SW 1271 (cell line): ENCODE data around the gene MYO3B.
"Not testable (repeated sequence)": the region's sequence is repeated elsewhere in the genome, so short reads cannot be mapped to it uniquely, and the experiment has no call there.

ENCODE experiments used
- DNase-seq, 2 experiments: peaks; one replicate each; lab custom pipeline; 2025; lab: John Stamatoyannopoulos, UW

Gene MYO3B

DNA sequence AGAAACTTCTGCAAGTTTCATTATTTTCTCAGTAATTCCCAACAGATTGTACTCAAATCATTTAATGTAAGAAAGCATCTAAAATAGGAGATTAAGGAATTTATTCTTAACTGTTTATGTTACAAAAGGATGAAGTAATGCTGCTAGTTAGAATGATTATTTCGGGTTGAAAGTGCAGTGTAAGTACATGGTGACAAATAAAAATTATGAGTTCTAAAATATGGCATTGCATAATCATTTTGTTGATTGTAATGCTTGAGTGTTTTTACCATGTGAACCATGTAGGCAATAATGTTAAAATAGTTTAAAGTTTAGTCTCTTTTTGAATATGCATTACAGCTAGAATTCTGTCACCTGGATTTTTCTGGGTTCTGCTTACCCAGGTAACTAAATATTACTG is 388.2 kb downstream of the MYO3B start:
- DNase-seq, result no peak

DNA sequence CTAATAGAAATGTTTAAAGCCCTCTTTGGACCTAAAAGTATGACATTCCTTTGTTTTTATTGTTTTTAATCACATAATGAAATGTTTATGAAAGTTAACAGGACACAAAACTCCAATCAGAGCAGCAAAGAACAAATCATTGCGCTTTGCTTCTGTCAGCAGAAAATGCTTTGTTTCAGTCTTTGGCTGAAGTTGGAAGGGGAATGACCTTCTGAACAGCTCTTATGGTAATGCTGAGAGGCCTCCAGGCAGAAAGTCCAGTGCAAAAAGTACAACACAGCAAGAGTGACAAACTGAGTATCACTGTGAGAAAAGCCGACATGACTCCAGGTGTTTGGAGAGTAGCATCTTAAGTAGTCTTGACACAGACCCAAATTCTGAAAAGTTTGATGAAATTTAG is 389.5 kb downstream of the MYO3B start:
- DNase-seq, result no peak

DNA sequence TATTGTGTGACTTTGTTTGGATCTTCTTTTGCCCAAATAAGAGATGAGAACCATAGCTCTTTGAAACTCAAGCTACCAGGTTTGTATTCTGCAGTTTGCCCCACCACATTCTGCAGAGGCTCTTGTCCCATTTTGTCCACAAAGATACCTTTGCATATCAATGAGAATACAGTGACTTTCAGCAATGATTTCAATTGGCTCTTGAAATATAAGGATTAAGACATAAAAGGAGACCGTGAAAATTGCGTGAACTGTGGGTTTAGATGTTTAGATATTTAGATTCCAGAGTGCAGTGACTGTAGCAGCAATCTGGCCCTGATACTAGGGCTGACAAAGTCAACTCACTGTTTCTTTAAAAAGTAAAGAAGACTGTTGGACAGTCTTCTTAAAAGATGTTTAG is 390.6 kb downstream of the MYO3B start:
- DNase-seq, result no peak

DNA sequence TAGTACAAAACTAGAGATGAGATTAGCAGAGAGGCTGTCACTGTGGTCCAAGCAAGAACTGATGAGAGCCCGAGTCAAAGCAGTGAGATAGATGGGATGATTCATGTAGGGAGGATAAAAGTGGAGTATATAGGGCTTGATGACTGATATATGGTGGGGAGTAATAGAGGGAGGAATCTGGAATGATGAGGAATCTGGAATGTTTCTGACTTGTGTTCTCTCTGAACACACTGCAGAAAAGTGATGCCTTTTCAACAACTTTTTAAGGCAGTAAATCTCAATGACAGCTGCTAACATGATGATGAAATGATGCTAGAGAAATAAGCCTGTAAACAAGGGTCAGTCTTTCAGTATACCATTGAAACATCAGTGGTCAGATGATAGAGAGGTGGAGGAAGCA is 393.7 kb downstream of the MYO3B start:
- no peak for DNase-seq

DNA sequence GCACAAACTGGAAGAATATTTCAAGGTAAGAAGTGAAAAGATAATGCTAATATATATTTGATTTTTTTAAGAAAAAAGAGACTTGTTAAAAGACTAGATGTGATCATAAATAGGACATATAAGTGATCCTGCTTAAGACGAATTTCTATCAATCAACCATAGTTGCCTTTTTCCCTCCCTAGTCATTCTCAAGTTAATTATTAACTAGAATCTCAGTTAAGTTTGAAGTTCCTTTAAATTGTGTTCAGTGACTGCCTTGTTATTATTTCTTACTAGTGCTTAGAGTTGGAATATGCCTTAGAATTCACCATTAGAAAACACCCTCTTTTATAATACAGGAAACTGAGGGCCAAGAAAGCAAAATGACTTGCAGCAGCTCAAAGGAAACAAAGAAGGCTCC is 395.7 kb downstream of the MYO3B start:
- DNase-seq, result no peak

DNA sequence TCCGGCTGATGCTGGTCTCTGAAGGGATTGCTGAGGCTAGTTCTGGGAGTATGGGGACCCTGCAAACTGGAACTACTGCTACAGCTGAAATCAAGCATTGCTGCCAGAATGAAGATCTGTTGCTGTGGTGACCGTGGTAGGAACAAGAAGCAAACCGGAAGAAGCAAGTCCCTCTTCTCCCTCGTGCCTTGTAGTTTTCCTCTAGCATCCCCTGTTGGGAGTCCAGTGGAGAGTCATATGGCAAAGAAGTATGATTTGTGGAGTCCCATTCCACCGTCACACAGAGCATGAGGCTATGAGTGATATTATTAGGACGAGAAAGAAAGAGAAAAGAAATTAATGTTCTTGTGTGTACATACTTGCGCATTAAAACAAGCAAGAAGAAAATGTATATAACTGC is 398.3 kb downstream of the MYO3B start:
- no peak for DNase-seq

DNA sequence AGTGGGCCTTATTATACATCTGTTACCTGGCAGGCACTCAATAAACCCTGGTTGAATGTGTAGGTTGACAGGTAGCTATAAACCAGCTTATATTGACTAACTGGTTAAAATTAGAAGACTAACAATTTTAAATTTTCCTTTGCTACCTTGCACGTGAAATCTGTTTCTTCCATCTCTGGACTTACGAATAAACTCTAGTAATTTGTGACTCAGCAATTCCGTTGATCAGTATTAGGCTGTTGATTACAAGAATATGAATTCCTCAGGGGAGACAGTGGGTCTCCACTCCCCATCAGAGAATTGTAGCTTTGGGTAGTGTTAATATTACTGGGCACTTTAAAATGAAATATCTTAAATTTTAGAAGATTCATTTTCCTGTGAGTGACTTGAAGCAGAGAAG is 399.4 kb downstream of the MYO3B start:
- no peak for DNase-seq

DNA sequence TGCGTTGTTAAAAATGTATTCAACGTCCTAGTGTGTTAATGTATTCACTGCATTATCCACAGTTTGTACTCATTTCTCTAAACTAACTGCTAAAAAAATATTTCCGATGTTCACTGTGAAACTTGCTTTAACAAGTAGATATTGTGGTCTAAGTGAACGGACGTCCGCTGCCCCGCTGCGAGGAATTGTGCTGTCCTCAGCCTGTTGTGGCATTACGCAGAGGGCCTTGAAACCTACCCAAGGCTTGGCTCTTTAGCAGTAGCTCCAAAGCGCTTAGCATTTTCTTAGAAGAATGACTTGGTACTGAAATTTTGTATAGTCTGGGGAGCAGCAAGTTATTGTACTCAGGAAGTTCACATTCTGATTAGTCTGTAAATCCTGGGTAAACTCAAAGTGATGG is 400.7 kb downstream of the MYO3B start:
- DNase-seq, result no peak

DNA sequence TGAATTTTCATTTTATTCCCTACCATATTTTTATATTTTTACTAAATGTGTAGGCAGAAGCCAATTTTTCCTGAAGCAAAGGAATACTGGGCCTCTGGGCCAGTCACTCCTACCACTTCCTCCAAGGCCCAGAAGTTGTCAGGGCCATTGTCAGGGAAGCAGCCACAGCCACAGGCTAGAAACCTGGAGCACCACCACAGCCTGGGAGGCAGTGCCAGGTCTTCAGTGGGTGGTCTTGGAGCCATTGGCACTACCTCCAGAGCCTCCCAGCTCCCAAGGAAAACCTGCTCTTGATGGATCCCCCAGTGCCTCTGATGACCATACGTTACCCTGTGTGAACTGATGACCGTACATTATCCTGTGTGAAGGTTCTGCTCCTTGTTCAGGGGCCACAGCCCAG is 401.6 kb downstream of the MYO3B start:
- DNase-seq, result no peak

DNA sequence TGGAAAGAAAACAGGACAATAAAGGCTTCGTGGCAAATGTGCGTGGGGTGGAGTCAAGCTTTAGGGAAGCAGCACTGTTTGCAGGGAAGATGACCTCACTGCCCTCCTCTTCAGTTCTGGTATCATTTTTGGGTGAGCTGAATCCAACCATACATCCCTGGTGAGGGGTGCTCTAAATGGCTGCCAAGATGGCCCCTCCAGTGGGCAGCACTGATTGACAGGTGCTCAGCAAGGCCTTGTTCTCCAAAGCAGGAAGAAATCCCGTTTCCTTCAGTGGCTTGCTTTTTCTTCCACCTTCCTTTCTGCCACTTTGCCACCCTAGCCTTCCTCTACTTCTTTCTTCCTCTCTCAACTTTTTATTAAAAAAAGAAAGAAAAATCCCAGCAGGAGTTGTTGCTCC is 404.4 kb downstream of the MYO3B start:
- DNase-seq, result no peak

DNA sequence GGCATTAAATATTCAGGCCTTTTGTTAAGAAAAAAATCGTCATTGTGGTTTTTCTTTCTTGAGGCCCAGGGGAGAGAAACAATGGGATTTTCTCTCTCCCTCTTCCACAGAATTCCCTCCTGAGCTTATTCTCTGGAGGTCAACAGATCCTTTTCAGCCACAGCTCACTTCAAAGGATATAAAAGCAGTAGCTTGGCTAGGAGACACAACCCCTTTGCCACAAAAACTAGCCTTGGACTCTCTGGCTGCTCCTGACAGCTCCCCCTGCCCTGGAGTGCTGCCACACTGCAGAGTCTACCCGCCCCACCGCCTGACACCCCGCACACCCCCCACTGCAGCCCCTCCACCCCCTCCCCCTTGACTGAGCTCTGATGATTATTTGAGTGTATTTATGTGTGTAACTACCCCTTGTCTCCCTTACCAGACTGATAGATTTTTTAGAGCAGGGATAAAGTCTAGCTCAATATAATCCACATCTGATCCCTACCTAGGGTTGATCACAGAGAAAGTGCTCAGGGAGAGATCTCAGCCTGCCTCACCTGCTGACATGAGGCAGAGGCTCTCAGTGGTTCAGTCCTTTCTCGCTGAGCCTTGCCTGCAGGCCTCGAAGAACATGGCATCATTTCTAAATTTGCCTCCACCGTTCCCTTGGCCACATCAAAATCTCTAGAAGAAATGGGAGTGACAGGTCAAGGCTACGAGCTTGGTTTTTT is 405.0 kb downstream of the MYO3B start:
- no peak for DNase-seq

DNA sequence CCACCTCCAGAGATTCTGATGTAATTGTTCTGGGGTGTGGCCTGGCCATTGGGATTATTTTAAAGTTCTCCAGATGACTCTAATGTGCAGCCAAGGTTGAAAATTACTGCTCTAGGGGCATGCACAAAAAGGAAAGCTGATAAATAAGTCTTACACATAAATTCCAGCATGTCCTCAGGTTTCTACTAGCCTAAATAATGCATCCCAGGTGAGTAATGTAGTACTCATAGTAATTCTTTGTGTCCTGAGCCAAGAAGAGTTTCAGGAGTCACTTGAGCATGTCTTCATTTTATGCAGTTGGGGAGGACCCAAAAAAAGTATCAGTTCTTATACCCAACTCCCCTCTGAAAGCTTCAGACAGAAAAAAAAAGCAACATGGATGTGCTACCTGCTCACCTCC is 407.1 kb downstream of the MYO3B start:
- no peak for DNase-seq

DNA sequence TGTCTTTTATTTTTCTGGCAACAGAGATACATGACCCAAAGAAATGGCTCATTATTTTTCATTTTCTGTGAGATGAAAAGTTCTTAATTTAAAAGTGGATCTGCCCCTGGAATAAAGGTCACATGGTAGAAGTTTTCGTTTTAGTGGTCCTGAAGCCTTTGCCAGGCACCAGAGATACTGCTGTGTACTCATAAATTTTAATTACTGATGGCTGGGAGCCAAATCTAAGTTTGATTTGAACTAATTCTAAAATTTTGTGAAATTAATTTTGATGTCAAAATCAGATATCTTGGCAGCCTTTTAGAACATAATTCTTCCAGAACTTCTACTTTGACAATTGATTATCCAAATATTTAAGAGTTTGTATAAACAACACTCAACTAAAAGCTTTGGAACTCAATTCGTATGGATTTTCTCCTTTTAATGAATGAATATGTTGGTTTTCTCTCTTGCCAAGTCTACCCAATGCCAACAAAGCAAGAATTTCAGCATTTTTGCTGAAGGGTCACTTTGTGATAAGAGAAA is 408.7 kb downstream of the MYO3B start:
- no peak for DNase-seq

DNA sequence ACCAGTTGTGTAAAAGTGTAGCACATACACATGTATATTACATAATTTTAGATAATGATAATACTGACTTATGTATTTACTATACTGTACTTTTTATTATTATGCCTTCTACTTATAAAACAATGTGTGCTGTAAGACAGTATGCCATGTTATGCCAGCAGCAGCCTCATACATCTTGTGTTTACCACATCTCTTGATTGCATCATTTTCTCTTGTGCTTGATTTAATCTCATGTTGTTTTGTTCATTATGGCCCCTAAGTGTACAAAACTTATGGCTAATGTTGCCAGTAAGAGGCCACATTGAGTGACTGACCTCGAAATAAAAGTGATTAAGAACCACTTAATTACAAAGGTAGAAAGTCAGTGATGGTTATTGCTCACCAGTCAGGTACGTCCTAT is 409.2 kb downstream of the MYO3B start:
- no peak for DNase-seq

DNA sequence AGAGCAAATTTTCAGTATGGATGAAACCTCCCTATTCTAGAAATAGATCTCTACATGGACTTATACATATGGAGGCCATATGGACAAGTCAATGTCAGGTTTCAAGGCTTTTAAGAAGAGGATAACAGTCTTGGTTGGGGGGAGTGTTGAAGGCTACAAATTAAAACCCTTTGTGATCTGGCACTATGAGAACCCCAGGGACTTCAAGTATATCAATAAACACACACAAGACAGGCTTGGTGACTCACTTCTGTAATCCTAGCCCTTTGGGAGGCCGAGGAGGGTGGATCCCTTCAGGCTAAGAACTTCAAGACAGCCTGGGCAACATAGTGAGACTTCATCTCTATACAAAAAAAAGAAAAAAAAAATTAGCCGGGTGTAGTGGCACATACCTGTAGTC is 410.0 kb downstream of the MYO3B start:
- no peak for DNase-seq

DNA sequence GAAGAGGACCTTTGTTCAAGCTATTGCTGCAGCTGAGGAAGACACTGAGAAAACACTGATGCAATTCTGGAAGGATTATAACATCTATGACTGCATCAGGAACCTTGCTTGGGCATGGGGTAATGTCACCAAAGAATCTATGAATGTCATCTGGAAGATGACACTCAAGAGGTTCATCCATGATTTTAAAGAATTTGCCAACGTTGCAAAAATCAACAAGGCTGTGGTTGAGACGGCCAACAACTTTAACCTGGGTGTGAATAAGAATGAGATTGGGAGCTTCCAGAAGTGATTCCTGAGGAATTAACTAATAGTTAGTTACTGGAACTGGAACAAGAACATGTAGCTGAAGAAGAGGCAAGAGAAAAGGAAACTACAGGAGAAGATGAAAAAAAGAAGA is 410.8 kb downstream of the MYO3B start:
- DNase-seq, result no peak

DNA sequence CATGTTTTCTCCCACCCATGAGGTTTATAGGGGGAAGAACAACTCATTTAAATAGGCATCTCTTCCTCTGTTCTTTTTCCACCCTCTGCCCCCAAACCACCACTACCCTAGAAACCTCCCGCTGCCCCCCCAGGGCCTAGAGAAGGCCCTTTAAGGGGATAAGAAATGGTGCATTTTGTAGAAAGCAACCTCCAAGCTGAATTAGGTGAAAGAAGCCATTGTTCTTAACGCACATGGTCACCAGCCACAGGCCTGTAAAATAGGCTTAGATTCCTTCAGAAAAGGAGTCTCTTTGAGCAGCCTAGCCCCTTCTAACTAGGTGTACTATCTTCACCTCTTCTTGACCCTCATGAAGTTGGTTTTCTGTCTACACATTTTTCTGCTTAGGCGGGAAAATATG is 418.6 kb downstream of the MYO3B start:
- DNase-seq, result no peak

DNA sequence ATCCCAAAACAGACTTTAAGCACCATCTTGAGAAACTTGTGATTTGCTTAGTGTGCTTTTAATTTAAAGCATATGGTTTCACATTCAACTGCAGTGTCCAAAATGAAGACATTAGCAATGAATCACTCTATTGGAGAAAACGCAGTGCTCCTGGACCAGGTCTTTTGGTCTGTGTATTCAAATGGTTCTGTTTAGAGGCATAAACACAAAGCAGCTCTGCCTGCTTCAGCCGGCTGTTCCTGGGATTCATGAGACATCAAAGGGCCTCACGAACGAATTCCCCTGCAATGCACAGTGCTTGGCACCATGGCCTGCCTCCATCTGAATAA is 420.1 kb downstream of the MYO3B start:
- DNase-seq, result no peak

DNA sequence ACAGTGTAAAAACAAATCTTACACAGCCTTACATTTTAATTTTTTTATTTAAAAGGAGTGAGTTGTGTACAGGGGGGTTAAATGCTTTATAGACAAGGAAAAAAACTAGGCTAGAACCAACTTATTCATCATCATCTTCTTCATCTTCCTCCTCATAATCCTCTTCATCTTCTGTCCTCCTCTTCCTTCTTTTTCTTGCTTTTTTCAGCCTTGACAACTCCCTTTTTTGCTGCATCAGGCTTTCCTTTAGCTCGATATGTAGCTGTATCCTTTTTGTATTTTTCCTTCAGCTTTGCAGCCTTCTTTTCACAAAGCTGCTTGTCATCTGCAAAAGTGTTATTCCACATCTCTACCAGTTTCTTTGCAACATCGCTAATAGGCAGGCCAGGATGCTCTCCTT is 423.5 kb downstream of the MYO3B start:
- DNase-seq, result no peak

DNA sequence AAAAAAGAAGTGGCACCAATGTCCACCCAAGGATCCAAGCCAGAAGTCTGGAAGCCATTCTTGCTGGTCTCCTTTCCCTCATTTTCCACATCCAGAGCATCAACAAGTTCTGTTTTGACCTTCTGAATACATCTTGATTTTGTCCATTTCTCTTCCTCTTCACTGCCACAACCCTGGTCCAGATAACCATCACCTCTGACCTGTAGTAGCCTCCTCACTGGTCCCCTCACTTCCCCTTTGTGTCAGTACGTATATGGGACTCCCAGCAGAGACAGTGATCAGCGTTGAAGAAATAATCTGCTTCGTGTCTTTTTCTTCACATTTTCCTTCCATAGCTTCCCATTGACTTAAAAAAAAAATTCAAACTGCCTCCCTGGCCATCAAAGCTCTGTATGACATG is 427.9 kb downstream of the MYO3B start:
- DNase-seq, result no peak

DNA sequence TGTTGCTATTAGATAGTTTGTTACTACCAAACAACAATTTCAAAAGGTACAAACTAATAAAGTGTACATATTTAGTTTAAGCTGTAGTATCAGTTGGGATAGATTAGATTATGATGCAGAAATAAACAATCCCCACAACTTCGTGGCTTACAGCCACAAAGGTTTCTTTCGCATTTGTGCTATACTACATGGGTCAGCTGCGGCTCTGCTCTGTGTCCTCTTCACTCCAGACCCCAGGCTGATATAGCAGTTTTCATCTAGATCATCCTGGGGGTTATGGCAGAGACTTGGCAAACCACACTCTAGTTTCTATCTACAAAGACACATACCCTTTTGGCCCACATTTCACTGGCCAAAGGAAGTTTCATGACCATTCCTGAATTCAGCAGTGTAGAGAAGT is 429.2 kb downstream of the MYO3B start:
- no peak for DNase-seq

DNA sequence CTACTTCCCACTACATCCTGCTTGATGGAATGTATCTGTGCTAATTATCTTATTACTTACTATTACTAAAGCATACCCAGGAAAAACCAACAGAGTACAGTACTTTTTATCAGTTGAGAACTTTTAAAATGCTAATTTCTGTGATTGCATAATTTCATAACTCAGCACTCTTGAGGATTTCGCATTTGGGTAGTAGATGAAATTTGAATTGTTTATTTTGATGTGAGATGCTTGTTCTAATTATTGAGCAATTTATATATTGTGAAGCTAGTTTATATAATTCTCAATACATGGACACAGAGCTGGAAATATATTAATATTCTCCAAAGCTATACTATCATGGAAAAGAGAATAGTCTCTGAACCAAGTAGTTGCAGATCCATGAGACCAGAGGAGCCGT is 432.7 kb downstream of the MYO3B start:
- DNase-seq, result no peak

DNA sequence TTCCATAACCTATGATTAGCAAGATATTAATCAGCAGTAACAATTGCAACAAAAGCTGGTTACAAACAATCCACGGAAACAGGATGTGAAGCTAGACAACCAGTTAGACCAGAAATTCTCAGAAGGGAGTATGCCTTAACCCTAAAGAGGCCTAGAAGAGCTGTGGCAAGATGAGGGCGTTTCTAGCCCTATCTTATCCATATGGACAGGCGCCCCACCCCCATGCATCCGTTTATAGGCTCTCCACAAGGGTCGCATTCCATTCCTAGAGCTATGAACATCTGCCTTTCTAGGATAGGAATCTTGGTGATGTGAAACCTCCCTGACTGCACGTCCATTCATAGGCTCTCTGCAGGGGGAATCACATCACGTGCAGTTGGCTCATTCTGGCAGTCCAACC is 441.0 kb downstream of the MYO3B start:
- not testable (repeated sequence) for DNase-seq

DNA sequence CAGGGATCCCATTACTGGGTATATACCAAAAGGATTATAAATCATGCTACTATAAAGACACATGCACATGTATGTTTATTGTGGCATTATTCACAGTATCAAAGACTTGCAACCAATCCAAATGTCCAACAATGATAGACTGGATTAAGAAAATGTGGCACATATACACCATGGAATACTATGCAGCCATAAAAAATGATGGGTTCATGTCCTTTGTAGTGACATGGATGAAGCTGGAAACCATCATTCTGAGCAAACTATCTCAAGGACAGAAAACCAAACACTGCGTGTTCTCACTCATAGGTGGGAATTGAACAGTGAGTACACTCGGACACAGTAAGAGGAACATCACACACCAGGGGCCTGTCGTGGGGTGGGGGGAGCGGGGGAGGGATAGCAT is 457.1 kb downstream of the MYO3B start:
- DNase-seq, result not testable (repeated sequence)

DNA sequence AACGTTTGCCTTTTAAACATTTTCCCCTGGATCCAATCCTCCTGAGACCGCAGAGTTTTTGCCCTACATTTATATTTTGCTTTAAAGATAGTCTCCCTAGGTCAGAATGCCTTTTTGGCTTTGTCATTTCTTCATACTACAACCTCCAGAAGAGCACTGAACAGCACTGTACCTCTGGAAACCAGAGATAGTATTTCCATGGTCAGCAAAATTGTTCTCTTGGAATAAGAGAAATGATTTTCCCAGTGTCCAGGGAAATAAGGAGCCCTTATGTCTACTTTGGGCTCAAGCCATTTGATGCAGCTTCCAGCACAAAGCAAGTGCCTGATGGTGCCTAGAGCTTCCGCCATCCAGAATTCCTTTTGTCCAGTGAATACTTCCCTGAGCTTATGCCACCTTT is 461.7 kb downstream of the MYO3B start:
- DNase-seq, result no peak
